Measurements from ENCODE around the gene UBE2B.
"Not testable (repeated sequence)": the region's sequence is repeated elsewhere in the genome, so short reads cannot be mapped to it uniquely, and the experiment has no call there.

The UBE2B gene

GRCh38 chr5:134370871-134371833 lies at the start of gene UBE2B:
TSS of gene UBE2B (plus strand) at chr5:134371569. CDS start at chr5:134371596, 27 bp downstream.
- DNase-seq (ENCODE audit: low read depth): peak; percentile 100

- DNase-seq (ENCODE audit: low read depth): no peak
These were observed 44.0 kb upstream of the UBE2B start for GRCh38 chr5:134327327-134327726.

- DNase-seq (ENCODE audit: low read depth): no peak
These were observed 42.8 kb upstream of the UBE2B start for GRCh38 chr5:134328619-134329018.

GRCh38 chr5:134336833-134337232 lies 34.5 kb upstream of the UBE2B start:
- DNase-seq (ENCODE audit: low read depth): not testable (repeated sequence)

GRCh38 chr5:134343500-134343899 lies 27.9 kb upstream of the UBE2B start:
- DNase-seq (ENCODE audit: low read depth): not testable (repeated sequence)

GRCh38 chr5:134345476-134345875 lies 25.9 kb upstream of the UBE2B start:
- not testable (repeated sequence) for DNase-seq (ENCODE audit: low read depth)

- DNase-seq (ENCODE audit: low read depth): no peak
These were observed 25.4 kb upstream of the UBE2B start for GRCh38 chr5:134345996-134346395.

- DNase-seq (ENCODE audit: low read depth): no peak
These were observed 21.9 kb upstream of the UBE2B start for GRCh38 chr5:134349463-134349862.

- DNase-seq (ENCODE audit: low read depth): no peak
These were observed 15.7 kb upstream of the UBE2B start for GRCh38 chr5:134355681-134356080.

- DNase-seq (ENCODE audit: low read depth): no peak
These were observed 5.8 kb upstream of the UBE2B start for GRCh38 chr5:134365604-134366003.

- DNase-seq (ENCODE audit: low read depth): no peak
These were observed 978 bp upstream of the UBE2B start for GRCh38 chr5:134370311-134370870.

- peak; percentile 67 for DNase-seq (ENCODE audit: low read depth)
These were observed 518 bp downstream of the UBE2B start for GRCh38 chr5:134371834-134372340.

GRCh38 chr5:134373633-134374032 lies 2.3 kb downstream of the UBE2B start:
- not testable (repeated sequence) for DNase-seq (ENCODE audit: low read depth)

GRCh38 chr5:134374232-134374631 lies 2.9 kb downstream of the UBE2B start:
- DNase-seq (ENCODE audit: low read depth): no peak

- no peak for DNase-seq (ENCODE audit: low read depth)
These were observed 9.0 kb downstream of the UBE2B start for GRCh38 chr5:134380346-134380745.

- not testable (repeated sequence) for DNase-seq (ENCODE audit: low read depth)
These were observed 10.8 kb downstream of the UBE2B start for GRCh38 chr5:134382204-134382603.

GRCh38 chr5:134383980-134384697 lies 12.8 kb downstream of the UBE2B start:
- DNase-seq (ENCODE audit: low read depth): no peak

- no peak for DNase-seq (ENCODE audit: low read depth)
These were observed 16.1 kb downstream of the UBE2B start for GRCh38 chr5:134387443-134387842.

- peak; percentile 28 for DNase-seq (ENCODE audit: low read depth)
These were observed 20.9 kb downstream of the UBE2B start for GRCh38 chr5:134392301-134392700.

- DNase-seq (ENCODE audit: low read depth): no peak
These were observed 23.6 kb downstream of the UBE2B start for GRCh38 chr5:134394932-134395331.

GRCh38 chr5:134396274-134396673 lies 24.9 kb downstream of the UBE2B start:
- DNase-seq (ENCODE audit: low read depth): no peak

- DNase-seq (ENCODE audit: low read depth): no peak
These were observed 25.8 kb downstream of the UBE2B start for GRCh38 chr5:134397196-134397595.
